ENCODE measurements around the gene PKDCC.

DNA sequence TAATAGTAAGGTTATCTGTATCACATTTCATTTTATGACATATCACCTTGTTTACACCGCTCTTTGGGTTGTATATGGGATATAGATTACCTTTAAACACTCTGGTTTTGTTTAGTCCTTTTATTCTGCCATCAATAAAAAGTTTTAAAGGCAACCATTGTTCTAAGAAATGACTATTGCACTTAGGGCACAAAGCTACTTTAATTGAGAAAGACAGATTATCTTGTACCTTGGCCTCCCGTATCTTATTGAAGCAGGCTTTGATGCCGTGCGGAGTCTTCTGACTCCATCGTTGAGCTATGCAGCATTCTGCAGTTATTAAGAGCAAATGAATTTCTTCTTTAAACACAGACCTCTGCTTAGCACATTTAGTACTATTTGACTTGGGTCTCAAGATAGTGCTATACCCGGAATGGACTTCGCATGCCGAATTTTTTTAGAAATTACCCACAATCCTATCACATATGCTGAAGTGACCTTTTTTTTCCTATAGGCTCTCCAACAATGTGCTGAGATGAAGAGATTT is 16.7 kb downstream of the PKDCC start:
- TF ChIP-seq, protein P1, sequence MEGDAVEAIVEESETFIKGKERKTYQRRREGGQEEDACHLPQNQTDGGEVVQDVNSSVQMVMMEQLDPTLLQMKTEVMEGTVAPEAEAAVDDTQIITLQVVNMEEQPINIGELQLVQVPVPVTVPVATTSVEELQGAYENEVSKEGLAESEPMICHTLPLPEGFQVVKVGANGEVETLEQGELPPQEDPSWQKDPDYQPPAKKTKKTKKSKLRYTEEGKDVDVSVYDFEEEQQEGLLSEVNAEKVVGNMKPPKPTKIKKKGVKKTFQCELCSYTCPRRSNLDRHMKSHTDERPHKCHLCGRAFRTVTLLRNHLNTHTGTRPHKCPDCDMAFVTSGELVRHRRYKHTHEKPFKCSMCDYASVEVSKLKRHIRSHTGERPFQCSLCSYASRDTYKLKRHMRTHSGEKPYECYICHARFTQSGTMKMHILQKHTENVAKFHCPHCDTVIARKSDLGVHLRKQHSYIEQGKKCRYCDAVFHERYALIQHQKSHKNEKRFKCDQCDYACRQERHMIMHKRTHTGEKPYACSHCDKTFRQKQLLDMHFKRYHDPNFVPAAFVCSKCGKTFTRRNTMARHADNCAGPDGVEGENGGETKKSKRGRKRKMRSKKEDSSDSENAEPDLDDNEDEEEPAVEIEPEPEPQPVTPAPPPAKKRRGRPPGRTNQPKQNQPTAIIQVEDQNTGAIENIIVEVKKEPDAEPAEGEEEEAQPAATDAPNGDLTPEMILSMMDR (conservative IDR thresholded peaks at IDR 0.05; ENCODE audit: low read depth, low read length): no peak
- TF ChIP-seq EZH2 (IDR thresholded peaks at IDR 0.05; ENCODE audit: borderline replicate concordance, low read depth, low read length, poor library complexity, severe bottlenecking): no peak
